ENCODE data around the gene DNAJC11. TPM values are rescaled to one million over a fixed set of nuclear protein-coding genes. Genes with fewer than 3 reads are reported as not detected.

Gene DNAJC11
- polyA plus RNA-seq, 2 of the 4 experiments (the other 2 are of a cell fraction) = 35.7 to 48.5 TPM

DNA sequence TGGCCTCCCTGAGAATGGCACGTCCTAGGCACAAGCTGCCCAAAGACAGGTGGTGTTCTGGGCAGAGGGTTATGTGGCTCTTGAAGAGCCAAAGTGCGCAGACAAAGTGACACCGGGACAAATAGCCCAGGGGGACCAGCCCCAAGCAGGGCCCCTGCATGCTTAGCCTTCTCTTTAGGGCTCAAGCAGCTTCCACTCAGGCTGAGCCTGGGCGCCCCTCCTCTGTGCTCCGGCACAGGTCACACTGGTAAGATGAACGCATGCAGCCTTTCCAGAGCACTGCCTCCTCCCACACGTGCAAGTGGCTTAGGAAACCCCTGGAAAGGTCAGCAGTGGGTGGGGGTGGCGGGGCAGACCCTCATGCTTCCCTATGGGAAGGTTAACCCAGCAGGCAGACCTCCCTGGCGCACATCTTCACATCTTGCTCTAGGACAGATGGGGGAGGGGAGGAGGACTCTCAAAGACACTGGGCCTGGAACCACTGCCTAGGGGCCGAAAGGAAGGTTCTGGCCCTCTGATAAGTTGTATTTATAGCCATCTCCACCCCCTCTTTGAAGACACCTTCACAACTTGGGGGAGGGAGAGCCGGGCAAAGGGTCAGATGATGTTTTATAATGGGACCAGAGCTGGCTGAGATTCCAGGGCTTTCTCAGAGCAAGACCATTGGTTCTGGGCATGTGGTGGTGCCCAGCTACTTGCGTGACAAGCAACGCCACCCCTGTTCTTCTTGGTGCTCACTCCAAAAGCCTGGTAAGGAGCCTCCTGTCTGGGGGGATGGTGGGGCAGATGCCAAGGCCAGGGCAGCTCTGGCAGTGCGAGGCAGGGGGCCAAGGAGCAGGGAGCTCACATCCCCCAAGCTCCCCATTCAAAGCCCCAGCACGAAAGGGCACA lies 104.5 kb downstream of the DNAJC11 start (continued):
- TF ChIP-seq JUN (IDR thresholded peaks at IDR 0.05) (no peak), NPAS2 (CRISPR knock-in tag; IDR thresholded peaks at IDR 0.05; ENCODE audit: borderline replicate concordance) (no peak)

- Histone ChIP-seq H3K4me1 (peaks cover 13% of the 10 kb centered on the region; the same call in 2 of the 3 replicates), H3K9me3 (no peaks in the 10 kb centered on the region), H3K4me2 (no peak overlapping the region), H3K4me3 (no peak overlapping the region), H3K27ac (no peak overlapping the region)
- ChIA-PET CTCF (interaction anchor here (1.7 kb wide), 2 partner anchors 12 to 42 kb away, joined by 4 read pairs; partner anchors contain the start of genes NOL9 and TAS1R1), POLR2A (no interaction called here)
- FAIRE-seq (no peak), ATAC-seq (no peak), DNase-seq (ENCODE audit: low read depth in 1 of 2, low spot score in 1 of 2) (no peak)
- WGBS (ENCODE audit: missing lambda C conversion rate) = 77% methylated on average over 7 of the region's 7 CpGs
- no peak for TF ChIP-seq RCOR1 (IDR thresholded peaks at IDR 0.05; ENCODE audit: low read depth, low read length)
- no peak for TF ChIP-seq NPAS2 (CRISPR knock-in tag; IDR thresholded peaks at IDR 0.05; ENCODE audit: borderline replicate concordance)
- no peak for TF ChIP-seq PHF8 (IDR thresholded peaks at IDR 0.05; ENCODE audit: borderline replicate concordance, low read depth)
- no peak for TF ChIP-seq EHMT2 (IDR thresholded peaks at IDR 0.05; ENCODE audit: low read depth)
- TF ChIP-seq TFCP2L1 (CRISPR knock-in tag; IDR thresholded peaks at IDR 0.05) = no peak
- no peak for TF ChIP-seq ZSCAN20 (CRISPR knock-in tag; IDR thresholded peaks at IDR 0.05)
- no peak for TF ChIP-seq REST (IDR thresholded peaks at IDR 0.05)
- no peak for TF ChIP-seq RARB (CRISPR knock-in tag; IDR thresholded peaks at IDR 0.05)
- TF ChIP-seq KDM1A (IDR thresholded peaks at IDR 0.05; ENCODE audit: low read depth) = no peak
- TF ChIP-seq NFE2L2 (conservative IDR thresholded peaks at IDR 0.05; ENCODE audit: low read length) = no peak
- no peak for TF ChIP-seq FOSB (CRISPR knock-in tag; IDR thresholded peaks at IDR 0.05)
- TF ChIP-seq JUN (IDR thresholded peaks at IDR 0.05) = no peak
- TF ChIP-seq POLR2AphosphoS2 (conservative IDR thresholded peaks at IDR 0.05; ENCODE audit: low read length) = no peak
- TF ChIP-seq HES2 (IDR thresholded peaks at IDR 0.05) = no peak
- no peak for TF ChIP-seq MAZ (IDR thresholded peaks at IDR 0.05; ENCODE audit: borderline replicate concordance, low read depth, low read length)
- no peak for TF ChIP-seq FOSL2 (IDR thresholded peaks at IDR 0.05)
- no peak for TF ChIP-seq FOSL2 (CRISPR knock-in tag; IDR thresholded peaks at IDR 0.05)
- TF ChIP-seq HDAC2 (IDR thresholded peaks at IDR 0.05) = no peak
- no peak for TF ChIP-seq KDM5A (IDR thresholded peaks at IDR 0.05)
- TF ChIP-seq GATA3 (IDR thresholded peaks at IDR 0.05; ENCODE audit: borderline replicate concordance) = no peak
- no peak for TF ChIP-seq HOXB13 (CRISPR knock-in tag; IDR thresholded peaks at IDR 0.05; ENCODE audit: low read depth)
These were observed 105.3 kb downstream of the DNAJC11 start for GRCh38 chr1:6596351-6596750.

All from A549 (cell line).